ENCODE data around the gene PEPD. TPM values are rescaled to one million over a fixed set of nuclear protein-coding genes. Genes with fewer than 3 reads are reported as not detected.

Gene PEPD
- total RNA-seq, 1 experiment from 2014 or later = 83.1 TPM

DNA sequence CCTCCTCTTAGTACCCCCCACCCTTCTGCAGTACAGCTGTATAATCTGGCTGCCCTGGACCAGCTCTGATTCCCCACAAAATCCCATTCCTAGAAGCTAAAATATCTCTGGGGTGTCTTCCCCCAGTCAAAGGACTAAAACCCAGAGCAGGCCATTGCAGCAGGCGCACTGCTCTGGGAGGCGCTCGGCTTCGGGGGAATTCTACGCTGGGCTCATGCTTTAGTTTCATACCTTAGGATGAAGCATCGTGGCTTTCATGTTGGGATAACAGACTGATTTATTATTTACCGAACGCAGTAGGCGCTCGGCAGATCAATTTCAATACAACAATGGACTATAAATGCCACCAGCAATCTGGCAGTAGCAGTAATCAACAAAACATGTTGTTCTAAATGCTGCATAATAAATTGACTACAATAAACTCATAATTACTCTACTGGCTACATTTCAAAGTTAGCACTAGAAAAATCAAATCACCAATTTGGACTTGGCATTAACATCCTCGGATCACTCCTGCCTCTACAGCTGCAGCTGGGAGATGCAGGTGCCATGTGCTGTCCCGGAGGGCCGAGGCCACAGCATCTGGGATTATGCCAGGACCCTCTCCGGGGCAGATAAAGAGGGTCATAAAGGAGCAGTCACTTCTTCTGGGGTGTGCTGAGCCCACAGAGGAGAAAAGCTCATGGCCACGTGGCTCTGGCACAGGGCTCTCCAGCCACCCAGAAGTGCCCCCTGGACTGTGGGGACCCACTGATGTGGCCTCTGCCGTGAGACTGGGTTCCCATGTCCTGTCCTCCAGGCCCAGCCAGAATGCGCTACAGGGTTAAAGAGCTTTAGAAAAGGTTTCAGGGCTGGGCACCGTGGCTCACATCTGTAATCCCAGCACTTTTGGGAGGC, 112.8 kb downstream of the PEPD start (continued):
- TF ChIP-seq, protein P1, sequence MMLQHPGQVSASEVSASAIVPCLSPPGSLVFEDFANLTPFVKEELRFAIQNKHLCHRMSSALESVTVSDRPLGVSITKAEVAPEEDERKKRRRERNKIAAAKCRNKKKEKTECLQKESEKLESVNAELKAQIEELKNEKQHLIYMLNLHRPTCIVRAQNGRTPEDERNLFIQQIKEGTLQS (CRISPR knock-in tag; conservative IDR thresholded peaks at IDR 0.05) = no peak
- TF ChIP-seq GABPB1 (CRISPR knock-in tag; IDR thresholded peaks at IDR 0.05) = no peak
- TF ChIP-seq, protein P2, sequence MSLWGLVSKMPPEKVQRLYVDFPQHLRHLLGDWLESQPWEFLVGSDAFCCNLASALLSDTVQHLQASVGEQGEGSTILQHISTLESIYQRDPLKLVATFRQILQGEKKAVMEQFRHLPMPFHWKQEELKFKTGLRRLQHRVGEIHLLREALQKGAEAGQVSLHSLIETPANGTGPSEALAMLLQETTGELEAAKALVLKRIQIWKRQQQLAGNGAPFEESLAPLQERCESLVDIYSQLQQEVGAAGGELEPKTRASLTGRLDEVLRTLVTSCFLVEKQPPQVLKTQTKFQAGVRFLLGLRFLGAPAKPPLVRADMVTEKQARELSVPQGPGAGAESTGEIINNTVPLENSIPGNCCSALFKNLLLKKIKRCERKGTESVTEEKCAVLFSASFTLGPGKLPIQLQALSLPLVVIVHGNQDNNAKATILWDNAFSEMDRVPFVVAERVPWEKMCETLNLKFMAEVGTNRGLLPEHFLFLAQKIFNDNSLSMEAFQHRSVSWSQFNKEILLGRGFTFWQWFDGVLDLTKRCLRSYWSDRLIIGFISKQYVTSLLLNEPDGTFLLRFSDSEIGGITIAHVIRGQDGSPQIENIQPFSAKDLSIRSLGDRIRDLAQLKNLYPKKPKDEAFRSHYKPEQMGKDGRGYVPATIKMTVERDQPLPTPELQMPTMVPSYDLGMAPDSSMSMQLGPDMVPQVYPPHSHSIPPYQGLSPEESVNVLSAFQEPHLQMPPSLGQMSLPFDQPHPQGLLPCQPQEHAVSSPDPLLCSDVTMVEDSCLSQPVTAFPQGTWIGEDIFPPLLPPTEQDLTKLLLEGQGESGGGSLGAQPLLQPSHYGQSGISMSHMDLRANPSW (CRISPR knock-in tag; conservative IDR thresholded peaks at IDR 0.05; ENCODE audit: low read depth) = no peak

- CTCF ChIA-PET = interaction anchor here (1.3 to 3.3 kb wide), 4 partner anchors 10 to 361 kb away, joined by 4 to 46 read pairs (median 26); no protein-coding TSS in a partner anchor
- Mint-ChIP-seq H3K27me3 (ENCODE audit: low read depth) (no peaks in the 10 kb centered on the region), H3K9me3 (no peaks in the 10 kb centered on the region), H3K4me3 (no peak overlapping the region), H3K4me1 (peaks cover 4% of the 10 kb centered on the region; the same call in 1 of the 2 replicates), H3K27ac (no peak overlapping the region), H3K36me3 (no peaks in the 10 kb centered on the region)
- TF ChIP-seq SOX15 (CRISPR knock-in tag; IDR thresholded peaks at IDR 0.05) (no peak), NR1H2 (CRISPR knock-in tag; IDR thresholded peaks at IDR 0.05) (no peak), FOXP1 (CRISPR knock-in tag; IDR thresholded peaks at IDR 0.05; ENCODE audit: borderline replicate concordance) (no peak), CREM (CRISPR knock-in tag; IDR thresholded peaks at IDR 0.05) (no peak), E2F1 (CRISPR knock-in tag; IDR thresholded peaks at IDR 0.05) (no peak), TCF7 (CRISPR knock-in tag; IDR thresholded peaks at IDR 0.05; ENCODE audit: low read depth) (no peak), ESRRA (CRISPR knock-in tag; IDR thresholded peaks at IDR 0.05; ENCODE audit: borderline replicate concordance) (no peak), RELA (CRISPR knock-in tag; IDR thresholded peaks at IDR 0.05; ENCODE audit: borderline replicate concordance) (no peak), SMAD3 (CRISPR knock-in tag; IDR thresholded peaks at IDR 0.05; ENCODE audit: borderline replicate concordance) (no peak), ZNF232 (CRISPR knock-in tag; IDR thresholded peaks at IDR 0.05) (no peak), KAT7 (CRISPR knock-in tag; IDR thresholded peaks at IDR 0.05; ENCODE audit: borderline replicate concordance) (no peak), MYBL2 (CRISPR knock-in tag; IDR thresholded peaks at IDR 0.05) (no peak), ZNF423 (CRISPR knock-in tag; IDR thresholded peaks at IDR 0.05) (no peak), IRF2 (CRISPR knock-in tag; IDR thresholded peaks at IDR 0.05; ENCODE audit: borderline replicate concordance, low read depth) (no peak), GRHL2 (CRISPR knock-in tag; IDR thresholded peaks at IDR 0.05; ENCODE audit: insufficient replicate concordance, severe bottlenecking) (no peak), USF2 (CRISPR knock-in tag; IDR thresholded peaks at IDR 0.05) (no peak)
- TF ChIP-seq, protein P3, sequence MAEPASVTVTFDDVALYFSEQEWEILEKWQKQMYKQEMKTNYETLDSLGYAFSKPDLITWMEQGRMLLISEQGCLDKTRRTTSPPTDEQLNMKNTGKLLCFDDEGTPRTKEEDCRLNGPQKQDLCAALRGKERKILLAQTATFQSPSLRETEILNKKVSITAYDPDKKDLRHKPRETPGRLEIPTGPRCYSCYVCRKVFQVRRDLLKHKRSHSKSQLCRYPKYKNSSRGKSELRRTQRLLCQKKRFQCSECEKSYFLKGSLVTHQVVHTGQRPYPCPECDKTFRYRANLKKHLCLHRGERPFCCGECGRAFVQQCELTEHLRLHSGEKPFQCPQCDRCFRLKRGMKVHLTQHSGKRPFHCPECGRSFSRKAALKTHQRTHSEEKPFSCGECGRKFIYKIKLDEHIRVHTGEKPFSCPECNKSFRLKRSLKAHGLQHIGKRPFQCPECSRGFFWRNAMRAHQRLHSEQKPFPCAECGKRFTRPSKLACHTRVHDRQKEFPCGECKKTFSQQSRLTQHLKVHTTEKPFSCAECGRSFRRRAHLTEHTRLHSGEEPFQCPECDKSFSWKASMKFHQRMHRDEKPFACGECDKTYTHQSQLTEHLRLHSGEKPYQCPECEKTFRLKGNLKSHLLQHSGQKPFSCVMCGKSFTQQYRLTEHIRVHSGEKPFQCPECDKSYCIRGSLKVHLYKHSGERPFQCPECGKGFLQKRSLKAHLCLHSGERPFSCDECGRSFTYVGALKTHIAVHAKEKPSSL (CRISPR knock-in tag; conservative IDR thresholded peaks at IDR 0.05) = no peak
- ATAC-seq (no peak), DNase-seq (ENCODE audit: low spot score) (no peak)
- POLR2A ChIA-PET = no interaction called here
Observed at GRCh38 chr19:33408116-33408515, 113.5 kb downstream of the PEPD start.

Measured in WTC11 (cell line).